ENCODE results near the gene GPR21. TPM values are rescaled to one million over a fixed set of nuclear protein-coding genes. Genes with fewer than 3 reads are reported as not detected.

GPR21 gene
- total RNA-seq, result 0.44 and 0.60 TPM in 2 replicates

GRCh38 chr9:123033352-123033751, at the start of gene GPR21:
TSS of gene GPR21 (plus strand) at chr9:123033667. CDS start at chr9:123034567, 900 bp downstream.
- no peak for DNase-seq (ENCODE audit: low read depth in 2 of 2)

GRCh38 chr9:122986010-122986409, 47.5 kb upstream of the GPR21 start:
- no peak for DNase-seq (ENCODE audit: low read depth in 2 of 2)

- DNase-seq (ENCODE audit: low read depth in 2 of 2), result no peak
Observed at GRCh38 chr9:122988141-122988540, 45.3 kb upstream of the GPR21 start.

- DNase-seq (ENCODE audit: low read depth in 2 of 2), result peak in 1 of 2 donors; percentile 23
Observed at GRCh38 chr9:122988920-122989621, 44.4 kb upstream of the GPR21 start.

GRCh38 chr9:122991370-122991830, 42.1 kb upstream of the GPR21 start:
- DNase-seq (ENCODE audit: low read depth in 2 of 2), result peak; percentile 84 to 87

GRCh38 chr9:122996586-122996985, 36.9 kb upstream of the GPR21 start:
- no peak for DNase-seq (ENCODE audit: low read depth in 2 of 2)

GRCh38 chr9:122998448-122998847, 35.0 kb upstream of the GPR21 start:
- DNase-seq (ENCODE audit: low read depth in 2 of 2), result no peak

GRCh38 chr9:123000371-123001068, 32.9 kb upstream of the GPR21 start:
- DNase-seq (ENCODE audit: low read depth in 2 of 2), result peak; percentile 8 to 60

- DNase-seq (ENCODE audit: low read depth in 2 of 2), result peak; percentile 57
Observed at GRCh38 chr9:123002754-123003153, 30.7 kb upstream of the GPR21 start.

- DNase-seq (ENCODE audit: low read depth in 2 of 2), result peak; percentile 26 to 43
Observed at GRCh38 chr9:123003466-123003865, 30.0 kb upstream of the GPR21 start.

- DNase-seq (ENCODE audit: low read depth in 2 of 2), result no peak
Observed at GRCh38 chr9:123005964-123006363, 27.5 kb upstream of the GPR21 start.

GRCh38 chr9:123007269-123007668, 26.2 kb upstream of the GPR21 start:
- no peak for DNase-seq (ENCODE audit: low read depth in 2 of 2)

- DNase-seq (ENCODE audit: low read depth in 2 of 2), result no peak
Observed at GRCh38 chr9:123008909-123009308, 24.6 kb upstream of the GPR21 start.

GRCh38 chr9:123011380-123011779, 22.1 kb upstream of the GPR21 start:
- no peak for DNase-seq (ENCODE audit: low read depth in 2 of 2)

- no peak for DNase-seq (ENCODE audit: low read depth in 2 of 2)
Observed at GRCh38 chr9:123011878-123012528, 21.5 kb upstream of the GPR21 start.

GRCh38 chr9:123016631-123017030, 16.8 kb upstream of the GPR21 start:
- DNase-seq (ENCODE audit: low read depth in 2 of 2), result no peak

GRCh38 chr9:123020796-123021195, 12.7 kb upstream of the GPR21 start:
- no peak for DNase-seq (ENCODE audit: low read depth in 2 of 2)

GRCh38 chr9:123026425-123026824, 7.0 kb upstream of the GPR21 start:
- no peak for DNase-seq (ENCODE audit: low read depth in 2 of 2)

GRCh38 chr9:123027517-123027916, 6.0 kb upstream of the GPR21 start:
- peak in 1 of 2 donors; percentile 82 for DNase-seq (ENCODE audit: low read depth in 2 of 2)

GRCh38 chr9:123028136-123028535, 5.3 kb upstream of the GPR21 start:
- peak; percentile 21 to 23 for DNase-seq (ENCODE audit: low read depth in 2 of 2)

GRCh38 chr9:123028973-123029372, 4.5 kb upstream of the GPR21 start:
- no peak for DNase-seq (ENCODE audit: low read depth in 2 of 2)

- no peak for DNase-seq (ENCODE audit: low read depth in 2 of 2)
Observed at GRCh38 chr9:123031963-123032362, 1.5 kb upstream of the GPR21 start.
